GM12878 (cell line): ENCODE data around the gene CEP83. TPM values are rescaled to one million over a fixed set of nuclear protein-coding genes. Genes with fewer than 3 reads are reported as not detected.

Experiments
- ATF7 ChIP-seq: fragments of 450-650 bp; IDR thresholded peaks from 2 replicates; pipeline ENCODE4 v1.6.1; 2016; ENCODE audit warnings: low read depth, mild to moderate bottlenecking
- BCL11A ChIP-seq: IDR thresholded peaks from 2 replicates; pipeline ENCODE4 v1.6.1; 2011; ENCODE audit warnings: low read depth, low read length
- CREB1 ChIP-seq: IDR thresholded peaks from 2 replicates; pipeline ENCODE4 v1.6.1; 2012; ENCODE audit warnings: low read depth, mild to moderate bottlenecking, inconsistent platforms
- CUX1 ChIP-seq: IDR thresholded peaks from 2 replicates; pipeline ENCODE4 v1.6.1; 2012; ENCODE audit warnings: improper control_type of control experiment, low read depth, low read length; ENCODE audit not compliant: insufficient replicate concordance
- PML ChIP-seq: IDR thresholded peaks from 2 replicates; pipeline ENCODE4 v1.6.1; 2012; ENCODE audit warnings: low read length, inconsistent platforms
- RBBP5 ChIP-seq: fragments of 200-600 bp; sonication (generic); conservative IDR thresholded peaks from 2 replicates; pipeline ENCODE4 v1.6.1; 2016
- SMARCA5 ChIP-seq: fragments of 450-650 bp; IDR thresholded peaks from 2 replicates; pipeline ENCODE4 v1.6.1; 2017; ENCODE audit warnings: mild to moderate bottlenecking
- SREBF1 ChIP-seq: IDR thresholded peaks from 2 replicates; pipeline ENCODE4 v1.6.1; 2012; ENCODE audit warnings: mild to moderate bottlenecking, low read length
- polyA plus RNA-seq, 11 experiments: library from polyadenylated mRNA; depleted of rRNA in 4 of 11; unstranded in 6 of 11; stranded (reverse) in 5 of 11; fragments of >200 nt; fragmentation: Nextera tagmentation in 4 of 11; fragmentation: Illumina TruSeq in 1 of 11; extraction: Ambion mirVana in 4 of 11; extraction: Trizol in 1 of 11; gene quantifications; 1 replicate in 1 of 11; 2 replicates in 10 of 11; pipeline versions ENCODE4 v1.2.1 to v1.2.3, GENCODE V29; 2011 to 2016; ENCODE audit warnings: inconsistent platforms in 2 of 11, missing spikeins in 2 of 11, low read depth in 1 of 11
- total RNA-seq, 4 experiments: library from RNA; depleted of rRNA in 3 of 4; stranded (reverse); fragments of >200 nt in 3 of 4; fragmentation: Illumina TruSeq in 1 of 4; extraction: Trizol in 1 of 4; gene quantifications; 2 replicates each; pipeline versions ENCODE4 v1.2.1 to v1.2.3, GENCODE V29; 2013 to 2021
- TF ChIP-seq, protein P1 (sequence below): fragments of 450-650 bp; IDR thresholded peaks from 2 replicates; pipeline ENCODE4 v1.6.1; 2017; ENCODE audit warnings: mild to moderate bottlenecking, moderate library complexity
- TF ChIP-seq, protein P2 (sequence below): IDR thresholded peaks from 2 replicates; pipeline ENCODE4 v1.6.1; 2012; ENCODE audit warnings: low read depth, low read length, improper control_type of control experiment
- TF ChIP-seq, protein P3 (sequence below): fragments of 450-650 bp; IDR thresholded peaks from 2 replicates; pipeline ENCODE4 v1.6.1; 2017; ENCODE audit warnings: mild to moderate bottlenecking
- TF ChIP-seq, protein P4 (sequence below): fragments of 150-350 bp; IDR thresholded peaks from 2 replicates; pipeline ENCODE4 v1.6.1; 2016; ENCODE audit warnings: low read depth, low read length

The CEP83 gene
- total and polyA plus RNA-seq, 10 of the 15 experiments (the other 5 are each of a cell fraction or from before 2014, with no cell fraction given): 4.3 to 39.0 (median 22.5) TPM

DNA sequence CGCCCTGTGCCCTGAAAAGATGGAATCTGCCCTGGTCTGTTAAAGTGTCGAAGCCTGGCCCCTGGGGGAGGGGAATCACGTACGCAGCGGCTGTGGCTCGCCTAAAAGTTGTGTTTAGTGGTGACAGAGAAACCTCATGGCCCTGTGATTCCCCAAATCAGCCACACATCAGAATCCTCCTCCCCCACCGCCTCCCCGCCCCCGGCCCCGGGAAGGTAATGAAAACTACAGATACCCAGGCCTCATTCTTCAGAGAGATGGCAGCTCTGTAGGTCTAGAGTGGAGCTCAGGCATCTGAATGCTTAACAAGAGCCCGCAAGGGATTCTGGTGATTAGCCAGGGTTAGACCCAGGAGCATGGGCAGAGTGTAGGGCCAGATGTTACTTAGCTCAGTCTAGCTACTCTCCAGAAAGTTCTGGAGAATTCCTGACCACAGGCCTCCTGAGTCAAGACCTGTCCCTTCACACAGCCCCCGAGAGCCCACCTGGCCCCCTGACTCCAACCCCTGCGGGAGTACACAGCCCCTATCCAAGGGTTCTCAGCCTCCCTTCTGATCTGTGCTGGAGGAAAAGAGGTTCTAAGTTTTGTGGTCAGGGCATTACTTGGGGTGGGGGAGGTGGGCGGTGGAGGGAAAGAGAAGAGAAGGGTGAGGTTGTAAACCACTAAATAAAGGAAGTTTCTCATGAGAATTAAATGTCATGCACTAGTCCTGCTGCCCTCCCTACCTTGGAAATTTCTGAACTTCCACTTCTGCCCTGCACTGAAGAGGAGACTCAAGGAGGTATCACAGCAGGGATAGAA lies 196.5 kb downstream of the CEP83 start (continued):
- TF ChIP-seq CUX1 (no peak), RBBP5 (no peak), ATF7 (0 out of 2 replicates have a peak, but pooled peaks have one; percentile 2), PML (no peak; the same call in 1 of the 2 replicates), CREB1 (peak; percentile 54; the same call in 1 of the 2 replicates), SMARCA5 (0 out of 2 replicates have a peak, but pooled peaks have one; percentile 13), SREBF1 (no peak), BCL11A (peak; percentile 58; the same call in 1 of the 2 replicates)
- TF ChIP-seq, protein P1, sequence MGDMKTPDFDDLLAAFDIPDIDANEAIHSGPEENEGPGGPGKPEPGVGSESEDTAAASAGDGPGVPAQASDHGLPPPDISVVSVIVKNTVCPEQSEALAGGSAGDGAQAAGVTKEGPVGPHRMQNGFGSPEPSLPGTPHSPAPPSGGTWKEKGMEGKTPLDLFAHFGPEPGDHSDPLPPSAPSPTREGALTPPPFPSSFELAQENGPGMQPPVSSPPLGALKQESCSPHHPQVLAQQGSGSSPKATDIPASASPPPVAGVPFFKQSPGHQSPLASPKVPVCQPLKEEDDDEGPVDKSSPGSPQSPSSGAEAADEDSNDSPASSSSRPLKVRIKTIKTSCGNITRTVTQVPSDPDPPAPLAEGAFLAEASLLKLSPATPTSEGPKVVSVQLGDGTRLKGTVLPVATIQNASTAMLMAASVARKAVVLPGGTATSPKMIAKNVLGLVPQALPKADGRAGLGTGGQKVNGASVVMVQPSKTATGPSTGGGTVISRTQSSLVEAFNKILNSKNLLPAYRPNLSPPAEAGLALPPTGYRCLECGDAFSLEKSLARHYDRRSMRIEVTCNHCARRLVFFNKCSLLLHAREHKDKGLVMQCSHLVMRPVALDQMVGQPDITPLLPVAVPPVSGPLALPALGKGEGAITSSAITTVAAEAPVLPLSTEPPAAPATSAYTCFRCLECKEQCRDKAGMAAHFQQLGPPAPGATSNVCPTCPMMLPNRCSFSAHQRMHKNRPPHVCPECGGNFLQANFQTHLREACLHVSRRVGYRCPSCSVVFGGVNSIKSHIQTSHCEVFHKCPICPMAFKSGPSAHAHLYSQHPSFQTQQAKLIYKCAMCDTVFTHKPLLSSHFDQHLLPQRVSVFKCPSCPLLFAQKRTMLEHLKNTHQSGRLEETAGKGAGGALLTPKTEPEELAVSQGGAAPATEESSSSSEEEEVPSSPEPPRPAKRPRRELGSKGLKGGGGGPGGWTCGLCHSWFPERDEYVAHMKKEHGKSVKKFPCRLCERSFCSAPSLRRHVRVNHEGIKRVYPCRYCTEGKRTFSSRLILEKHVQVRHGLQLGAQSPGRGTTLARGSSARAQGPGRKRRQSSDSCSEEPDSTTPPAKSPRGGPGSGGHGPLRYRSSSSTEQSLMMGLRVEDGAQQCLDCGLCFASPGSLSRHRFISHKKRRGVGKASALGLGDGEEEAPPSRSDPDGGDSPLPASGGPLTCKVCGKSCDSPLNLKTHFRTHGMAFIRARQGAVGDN: peak; percentile 89
- TF ChIP-seq, protein P2, sequence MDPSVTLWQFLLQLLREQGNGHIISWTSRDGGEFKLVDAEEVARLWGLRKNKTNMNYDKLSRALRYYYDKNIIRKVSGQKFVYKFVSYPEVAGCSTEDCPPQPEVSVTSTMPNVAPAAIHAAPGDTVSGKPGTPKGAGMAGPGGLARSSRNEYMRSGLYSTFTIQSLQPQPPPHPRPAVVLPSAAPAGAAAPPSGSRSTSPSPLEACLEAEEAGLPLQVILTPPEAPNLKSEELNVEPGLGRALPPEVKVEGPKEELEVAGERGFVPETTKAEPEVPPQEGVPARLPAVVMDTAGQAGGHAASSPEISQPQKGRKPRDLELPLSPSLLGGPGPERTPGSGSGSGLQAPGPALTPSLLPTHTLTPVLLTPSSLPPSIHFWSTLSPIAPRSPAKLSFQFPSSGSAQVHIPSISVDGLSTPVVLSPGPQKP: no peak
- TF ChIP-seq, protein P3, sequence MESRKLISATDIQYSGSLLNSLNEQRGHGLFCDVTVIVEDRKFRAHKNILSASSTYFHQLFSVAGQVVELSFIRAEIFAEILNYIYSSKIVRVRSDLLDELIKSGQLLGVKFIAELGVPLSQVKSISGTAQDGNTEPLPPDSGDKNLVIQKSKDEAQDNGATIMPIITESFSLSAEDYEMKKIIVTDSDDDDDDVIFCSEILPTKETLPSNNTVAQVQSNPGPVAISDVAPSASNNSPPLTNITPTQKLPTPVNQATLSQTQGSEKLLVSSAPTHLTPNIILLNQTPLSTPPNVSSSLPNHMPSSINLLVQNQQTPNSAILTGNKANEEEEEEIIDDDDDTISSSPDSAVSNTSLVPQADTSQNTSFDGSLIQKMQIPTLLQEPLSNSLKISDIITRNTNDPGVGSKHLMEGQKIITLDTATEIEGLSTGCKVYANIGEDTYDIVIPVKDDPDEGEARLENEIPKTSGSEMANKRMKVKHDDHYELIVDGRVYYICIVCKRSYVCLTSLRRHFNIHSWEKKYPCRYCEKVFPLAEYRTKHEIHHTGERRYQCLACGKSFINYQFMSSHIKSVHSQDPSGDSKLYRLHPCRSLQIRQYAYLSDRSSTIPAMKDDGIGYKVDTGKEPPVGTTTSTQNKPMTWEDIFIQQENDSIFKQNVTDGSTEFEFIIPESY: no peak
- TF ChIP-seq, protein P4, sequence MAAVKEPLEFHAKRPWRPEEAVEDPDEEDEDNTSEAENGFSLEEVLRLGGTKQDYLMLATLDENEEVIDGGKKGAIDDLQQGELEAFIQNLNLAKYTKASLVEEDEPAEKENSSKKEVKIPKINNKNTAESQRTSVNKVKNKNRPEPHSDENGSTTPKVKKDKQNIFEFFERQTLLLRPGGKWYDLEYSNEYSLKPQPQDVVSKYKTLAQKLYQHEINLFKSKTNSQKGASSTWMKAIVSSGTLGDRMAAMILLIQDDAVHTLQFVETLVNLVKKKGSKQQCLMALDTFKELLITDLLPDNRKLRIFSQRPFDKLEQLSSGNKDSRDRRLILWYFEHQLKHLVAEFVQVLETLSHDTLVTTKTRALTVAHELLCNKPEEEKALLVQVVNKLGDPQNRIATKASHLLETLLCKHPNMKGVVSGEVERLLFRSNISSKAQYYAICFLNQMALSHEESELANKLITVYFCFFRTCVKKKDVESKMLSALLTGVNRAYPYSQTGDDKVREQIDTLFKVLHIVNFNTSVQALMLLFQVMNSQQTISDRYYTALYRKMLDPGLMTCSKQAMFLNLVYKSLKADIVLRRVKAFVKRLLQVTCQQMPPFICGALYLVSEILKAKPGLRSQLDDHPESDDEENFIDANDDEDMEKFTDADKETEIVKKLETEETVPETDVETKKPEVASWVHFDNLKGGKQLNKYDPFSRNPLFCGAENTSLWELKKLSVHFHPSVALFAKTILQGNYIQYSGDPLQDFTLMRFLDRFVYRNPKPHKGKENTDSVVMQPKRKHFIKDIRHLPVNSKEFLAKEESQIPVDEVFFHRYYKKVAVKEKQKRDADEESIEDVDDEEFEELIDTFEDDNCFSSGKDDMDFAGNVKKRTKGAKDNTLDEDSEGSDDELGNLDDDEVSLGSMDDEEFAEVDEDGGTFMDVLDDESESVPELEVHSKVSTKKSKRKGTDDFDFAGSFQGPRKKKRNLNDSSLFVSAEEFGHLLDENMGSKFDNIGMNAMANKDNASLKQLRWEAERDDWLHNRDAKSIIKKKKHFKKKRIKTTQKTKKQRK: no peak
